Lung (tissue), 12 donors: ENCODE measurements around the gene FLT1. TPM values are rescaled to one million over a fixed set of nuclear protein-coding genes. Genes with fewer than 3 reads are reported as not detected.

Experiments used
- ATAC-seq: fragments of 200-7000 bp; cut with Tn5 transposase; one replicate; pipeline ENCODE4 v1.9.1; 2020; ENCODE audit warnings: moderate number of reproducible peaks; ENCODE audit not compliant: insufficient read depth, low FRiP score
- DNase-seq, 3 donors: peaks; one replicate each; pipeline ENCODE4 v3.0.0-alpha.2; 2013 to 2017
- H3K27ac ChIP-seq, 2 donors: one replicate each; pipeline ENCODE4 v1.5.1; 2013; ENCODE audit warnings: mild to moderate bottlenecking in 2 of 2, moderate library complexity in 2 of 2, control low read depth in 1 of 2, inconsistent platforms in 1 of 2, low read depth in 1 of 2, low read length in 1 of 2
- H3K27me3 ChIP-seq, 3 donors: one replicate each; pipeline ENCODE4 v1.5.1; 2013; ENCODE audit warnings: low read length in 2 of 3; ENCODE audit not compliant: control insufficient read depth in 3 of 3, insufficient read depth in 3 of 3
- H3K36me3 ChIP-seq, 4 donors: one replicate each; pipeline ENCODE4 v1.5.1; 2013; ENCODE audit warnings: low read length in 4 of 4, mild to moderate bottlenecking in 1 of 4, moderate library complexity in 1 of 4; ENCODE audit not compliant: control insufficient read depth in 4 of 4, insufficient read depth in 4 of 4
- H3K4me1 ChIP-seq, 5 donors: one replicate each; pipeline ENCODE4 v1.5.1; 2013; ENCODE audit warnings: low read length in 5 of 5, mild to moderate bottlenecking in 2 of 5, moderate library complexity in 1 of 5; ENCODE audit not compliant: control insufficient read depth in 5 of 5, insufficient read depth in 5 of 5
- H3K4me3 ChIP-seq: one replicate; pipeline ENCODE4 v1.5.1; 2013; ENCODE audit warnings: mild to moderate bottlenecking, control low read depth, moderate library complexity
- H3K9ac ChIP-seq, 2 donors: one replicate each; pipeline ENCODE4 v1.5.1; 2013; ENCODE audit warnings: low read length in 2 of 2, control low read depth in 1 of 2; ENCODE audit not compliant: insufficient read depth in 1 of 2
- H3K9me3 ChIP-seq, 4 donors: one replicate each; pipeline ENCODE4 v1.5.1; 2013; ENCODE audit warnings: low read length in 3 of 4, mild to moderate bottlenecking in 1 of 4, moderate library complexity in 1 of 4; ENCODE audit not compliant: control insufficient read depth in 4 of 4, insufficient read depth in 3 of 4
- CTCF ChIP-seq: IDR thresholded peaks from 2 replicates; pipeline ENCODE4 v1.5.1; 2012; ENCODE audit warnings: mild to moderate bottlenecking; ENCODE audit errors: control extremely low read depth, extremely low read depth
- WGBS, 2 donors: extraction: QIAGEN DNeasy Blood & Tissue Kit; methylation state at CpG; one replicate each; pipeline ENCODE4 v1.1.7; 2013; 5-methylcytosine and 5-hydroxymethylcytosine counted together
- polyA plus RNA-seq, 2 donors: library from polyadenylated mRNA; stranded (reverse); fragments of 200-250 nt; gene quantifications; one replicate each; pipeline ENCODE4 v1.2.1, GENCODE V29; 2013
- total RNA-seq, 2 donors: library from RNA; depleted of rRNA in 1 of 2; stranded (reverse); fragments of >200 nt in 1 of 2; gene quantifications; one replicate each; pipeline ENCODE4 v1.2.1, GENCODE V29; 2014 to 2021
- donor health status: control.
- donor health status: control.
- donor health status: Bipolar disorder and iron deficiency.
- donor health status: healthy.
- donor health status: DM: yes; HTN: yes; CAD: no.

FLT1 gene
- total and polyA plus RNA-seq, 4 donors = 4.7 to 71.3 (median 42.2) TPM

- H3K27me3 ChIP-seq = no peaks in the 10 kb centered on the region
- H3K9ac ChIP-seq = no peak overlapping the region
- DNase-seq (no peak), ATAC-seq (peak; percentile 70)
- H3K36me3 ChIP-seq = no peaks in the 10 kb centered on the region
- WGBS, 2 donors = 69 to 75% methylated on average over 4 of the region's 4 CpGs
- no peak overlapping the region for H3K4me3 ChIP-seq
- TF ChIP-seq CTCF = no peak
- peaks cover 0 to 22% (median 8%) of the 10 kb centered on the region in 5 donors for H3K4me1 ChIP-seq
- H3K9me3 ChIP-seq = no peaks in the 10 kb centered on the region
- no peak overlapping the region for H3K27ac ChIP-seq
Measured at GRCh38 chr13:28394422-28394821, 100.5 kb downstream of the FLT1 start.

DNA sequence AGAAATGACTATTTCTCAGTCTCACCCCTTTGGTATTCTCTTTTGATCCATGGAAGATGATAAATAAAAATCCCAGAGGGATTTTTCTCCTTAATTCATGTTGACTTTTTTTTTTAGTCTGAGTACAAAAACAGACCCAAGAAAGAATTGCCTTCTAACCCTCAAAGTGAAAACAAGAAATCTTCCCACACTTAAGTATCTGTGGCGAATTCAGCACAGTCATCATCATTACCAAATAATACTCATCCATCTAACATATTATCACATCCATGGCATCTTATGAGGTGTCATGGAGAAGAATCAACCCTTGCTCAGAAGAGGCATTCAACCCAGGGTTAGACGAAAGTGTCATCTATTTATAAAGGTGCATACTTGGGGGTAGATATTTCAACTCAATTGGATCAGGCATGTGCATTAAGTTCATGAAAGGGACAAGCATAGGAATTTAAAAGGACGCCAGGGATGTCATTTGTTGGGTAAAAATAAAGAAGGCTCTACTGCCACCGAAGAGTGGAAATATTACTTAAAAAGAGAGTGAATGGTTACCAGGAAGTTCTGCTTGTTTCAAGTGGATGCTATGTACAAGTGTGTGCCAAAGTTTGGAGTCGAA is 101.9 kb downstream of the FLT1 start:
- peaks cover 0 to under 1% (median 0%) of the 10 kb centered on the region in 3 donors for H3K27me3 ChIP-seq
- H3K9me3 ChIP-seq = no peaks in the 10 kb centered on the region
- no peak overlapping the region for H3K9ac ChIP-seq
- H3K4me1 ChIP-seq = peaks cover 0 to 22% (median 8%) of the 10 kb centered on the region in 5 donors
- no peak for TF ChIP-seq CTCF
- 64 to 85% methylated on average over 5 of the region's 5 CpGs for WGBS, 2 donors
- DNase-seq = peak; percentile 19 to 84 (median 72)
- no peaks in the 10 kb centered on the region for H3K36me3 ChIP-seq
- no peak overlapping the region for H3K4me3 ChIP-seq
- ATAC-seq = no peak
- H3K27ac ChIP-seq = no peak overlapping the region

DNA sequence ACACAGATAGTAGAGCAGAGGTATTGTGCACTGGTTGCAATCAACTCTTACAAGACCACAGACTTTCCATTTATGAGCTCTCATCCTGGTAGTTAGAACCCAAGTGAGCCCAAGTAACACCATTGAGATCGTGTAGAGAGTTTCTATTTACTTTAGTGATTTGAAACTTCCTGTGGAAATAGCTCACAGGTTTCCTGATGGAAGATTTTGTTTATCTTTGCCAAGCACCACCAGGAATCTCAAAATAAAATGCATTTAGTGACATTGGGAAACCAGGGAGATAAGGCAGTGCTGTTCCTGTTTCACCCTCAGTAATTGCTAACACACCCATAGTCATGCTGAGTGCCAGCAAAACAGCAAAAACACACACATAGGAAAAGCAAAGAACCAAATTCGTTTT is 102.5 kb downstream of the FLT1 start:
- Histone ChIP-seq H3K4me3 (no peak overlapping the region), H3K9me3 (no peaks in the 10 kb centered on the region), H3K27me3 (peaks cover 0 to 3% (median 0%) of the 10 kb centered on the region in 3 donors), H3K4me1 (peaks cover 0 to 22% (median 8%) of the 10 kb centered on the region in 5 donors), H3K9ac (no peak overlapping the region), H3K27ac (peak overlapping the region in 1 of 2 donors; percentile 33), H3K36me3 (no peaks in the 10 kb centered on the region)
- ATAC-seq = no peak
- peak in 1 of 3 donors; percentile 59 for DNase-seq
- 17 to 19% methylated on average over 2 of the region's 2 CpGs for WGBS, 2 donors
- no peak for TF ChIP-seq CTCF
